ENCODE results near the gene PAX5.

The PAX5 gene

GRCh38 chr9:36794461-36794860 lies 239.6 kb downstream of the PAX5 start:
- no peak for DNase-seq

- no peak for DNase-seq
Observed at GRCh38 chr9:36793277-36793676, 240.8 kb downstream of the PAX5 start.

- DNase-seq: no peak
Observed at GRCh38 chr9:36791222-36791950, 242.7 kb downstream of the PAX5 start.

- DNase-seq: no peak
Observed at GRCh38 chr9:36789886-36790285, 244.2 kb downstream of the PAX5 start.

GRCh38 chr9:36788534-36788933 lies 245.5 kb downstream of the PAX5 start:
- no peak for DNase-seq

GRCh38 chr9:36787709-36788108 lies 246.4 kb downstream of the PAX5 start:
- DNase-seq: no peak

All from left hindlimb (tissue), 1 donor.